HepG2 (cell line): ENCODE results near the gene PFAS. TPM values are rescaled to one million over a fixed set of nuclear protein-coding genes. Genes with fewer than 3 reads are reported as not detected.

ENCODE experiments used
- ATF5 ChIP-seq: sonication (generic); formaldehyde crosslinking; IDR thresholded peaks from 2 replicates; pipeline ENCODE4 v1.4.0; 2020; ENCODE audit warnings: mild to moderate bottlenecking, low read depth, missing genetic modification reagents
- BCLAF1 ChIP-seq: fragments of 450-650 bp; IDR thresholded peaks from 2 replicates; pipeline ENCODE4 v1.6.1; 2017; ENCODE audit warnings: mild to moderate bottlenecking
- CCAR2 ChIP-seq: fragments of 200-400 bp; formaldehyde crosslinking; optimal IDR thresholded peaks from 2 replicates; pipeline ENCODE3; 2018; ENCODE audit warnings: low read depth, mild to moderate bottlenecking, low read length, moderate library complexity
- CREM ChIP-seq, 2 experiments: sonication (generic) in 1 of 2; formaldehyde crosslinking in 1 of 2; IDR thresholded peaks; 2 replicates each; pipeline versions ENCODE4 v1.4.0 to v1.6.1; 2016 to 2020; ENCODE audit warnings: antibody characterized with exemption in 1 of 2, mild to moderate bottlenecking in 1 of 2, missing genetic modification reagents in 1 of 2
- IKZF4 ChIP-seq: sonication (generic); formaldehyde crosslinking; IDR thresholded peaks from 2 replicates; pipeline ENCODE4 v1.5.1; 2020; ENCODE audit warnings: borderline replicate concordance, mild to moderate bottlenecking, low read depth, missing genetic modification reagents; ENCODE audit errors: not compliant biosample characterization
- MAFF ChIP-seq: IDR thresholded peaks from 2 replicates; pipeline ENCODE4 v1.6.1; 2011; ENCODE audit warnings: low read depth, low read length, improper control_type of control experiment
- MIER2 ChIP-seq: IDR thresholded peaks from 2 replicates; pipeline ENCODE4 v1.6.1; 2016; ENCODE audit warnings: missing biosample characterization, missing genetic modification reagents
- SPEN ChIP-seq: sonication (generic); formaldehyde crosslinking; IDR thresholded peaks from 2 replicates; pipeline ENCODE4 v1.5.1; 2020; ENCODE audit warnings: low read depth, mild to moderate bottlenecking, missing genetic modification reagents
- ZKSCAN8 ChIP-seq: IDR thresholded peaks from 2 replicates; pipeline ENCODE4 v1.6.1; 2016; ENCODE audit warnings: borderline replicate concordance, missing genetic modification reagents, missing compliant biosample characterization
- ZNF350 ChIP-seq: sonication (generic); formaldehyde crosslinking; IDR thresholded peaks from 2 replicates; pipeline ENCODE4 v1.4.0; 2020; ENCODE audit warnings: mild to moderate bottlenecking, low read depth, missing genetic modification reagents, borderline replicate concordance
- ZNF607 ChIP-seq: sonication (generic); formaldehyde crosslinking; IDR thresholded peaks from 2 replicates; pipeline ENCODE4 v1.5.1; 2020; ENCODE audit warnings: missing genetic modification reagents, mild to moderate bottlenecking, borderline replicate concordance
- ZNF75D ChIP-seq: sonication (generic); formaldehyde crosslinking; IDR thresholded peaks from 2 replicates; pipeline ENCODE4 v1.8.1; 2023; ENCODE audit warnings: missing genetic modification reagents, mild to moderate bottlenecking, borderline replicate concordance
- ZNF839 ChIP-seq: sonication (generic); formaldehyde crosslinking; IDR thresholded peaks from 2 replicates; pipeline ENCODE4 v1.4.0; 2020; ENCODE audit warnings: missing genetic modification reagents, mild to moderate bottlenecking, borderline replicate concordance
- polyA plus RNA-seq, 8 experiments: library from polyadenylated mRNA; depleted of rRNA in 3 of 8; stranded (reverse) in 7 of 8; unstranded in 1 of 8; fragments of >200 nt; fragmentation: Illumina TruSeq in 4 of 8; extraction: Trizol in 4 of 8; gene quantifications; 2 replicates each; pipeline versions ENCODE4 v1.2.1 to v1.2.3, GENCODE V29; 2011 to 2016; ENCODE audit warnings: low read depth in 4 of 8, missing spikeins in 1 of 8, mixed read lengths in 1 of 8; ENCODE audit not compliant: insufficient read depth in 1 of 8
- total RNA-seq, 5 experiments: library from RNA; depleted of rRNA; stranded (reverse); fragments of >200 nt; fragmentation: Illumina TruSeq; extraction: Trizol; gene quantifications; 2 replicates each; pipeline ENCODE4 v1.2.3, GENCODE V29; 2016; ENCODE audit warnings: low read depth in 1 of 5
- TF ChIP-seq, protein P1 (sequence below): sonication (generic); formaldehyde crosslinking; IDR thresholded peaks from 2 replicates; pipeline ENCODE4 v1.4.0; 2020; ENCODE audit warnings: missing genetic modification reagents, borderline replicate concordance
- TF ChIP-seq, protein P2 (sequence below): sonication (generic); formaldehyde crosslinking; IDR thresholded peaks from 2 replicates; pipeline ENCODE4 v1.4.0; 2020; ENCODE audit warnings: missing genetic modification reagents
- TF ChIP-seq, protein P3 (sequence below): IDR thresholded peaks from 2 replicates; pipeline ENCODE4 v1.6.1; 2016; ENCODE audit warnings: low read depth, borderline replicate concordance
- TF ChIP-seq, protein P4 (sequence below): sonication (generic); formaldehyde crosslinking; IDR thresholded peaks from 2 replicates; pipeline ENCODE4 v1.4.0; 2020; ENCODE audit warnings: missing genetic modification reagents
- TF ChIP-seq, protein P5 (sequence below): sonication (generic); formaldehyde crosslinking; IDR thresholded peaks from 2 replicates; pipeline ENCODE4 v1.4.0; 2020; ENCODE audit warnings: mild to moderate bottlenecking, missing genetic modification reagents

Gene PFAS
- total and polyA plus RNA-seq, 2 of the 13 experiments (the other 11 are each of a cell fraction or from before 2014, with no cell fraction given): 49.4 to 58.2 TPM

- TF ChIP-seq ZNF75D (CRISPR knock-in tag) (no peak), BCLAF1 (no peak), ZNF607 (CRISPR knock-in tag) (no peak), SPEN (CRISPR knock-in tag) (no peak), ZNF839 (CRISPR knock-in tag) (no peak), MAFF (no peak), ATF5 (CRISPR knock-in tag) (no peak), MIER2 (0 out of 2 replicates have a peak, but pooled peaks have one; percentile 30), CREM (IDR thresholded peaks at IDR 0.05) (peak; percentile 80), CREM (CRISPR knock-in tag; IDR thresholded peaks at IDR 0.05) (no peak), CCAR2 (no peak), IKZF4 (CRISPR knock-in tag) (no peak), ZKSCAN8 (CRISPR knock-in tag) (0 out of 2 replicates have a peak, but pooled peaks have one; percentile 21), ZNF350 (CRISPR knock-in tag) (no peak)
- TF ChIP-seq, protein P1, sequence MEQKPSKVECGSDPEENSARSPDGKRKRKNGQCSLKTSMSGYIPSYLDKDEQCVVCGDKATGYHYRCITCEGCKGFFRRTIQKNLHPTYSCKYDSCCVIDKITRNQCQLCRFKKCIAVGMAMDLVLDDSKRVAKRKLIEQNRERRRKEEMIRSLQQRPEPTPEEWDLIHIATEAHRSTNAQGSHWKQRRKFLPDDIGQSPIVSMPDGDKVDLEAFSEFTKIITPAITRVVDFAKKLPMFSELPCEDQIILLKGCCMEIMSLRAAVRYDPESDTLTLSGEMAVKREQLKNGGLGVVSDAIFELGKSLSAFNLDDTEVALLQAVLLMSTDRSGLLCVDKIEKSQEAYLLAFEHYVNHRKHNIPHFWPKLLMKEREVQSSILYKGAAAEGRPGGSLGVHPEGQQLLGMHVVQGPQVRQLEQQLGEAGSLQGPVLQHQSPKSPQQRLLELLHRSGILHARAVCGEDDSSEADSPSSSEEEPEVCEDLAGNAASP: no peak; the same call in 1 of the 2 replicates
- TF ChIP-seq, protein P2, sequence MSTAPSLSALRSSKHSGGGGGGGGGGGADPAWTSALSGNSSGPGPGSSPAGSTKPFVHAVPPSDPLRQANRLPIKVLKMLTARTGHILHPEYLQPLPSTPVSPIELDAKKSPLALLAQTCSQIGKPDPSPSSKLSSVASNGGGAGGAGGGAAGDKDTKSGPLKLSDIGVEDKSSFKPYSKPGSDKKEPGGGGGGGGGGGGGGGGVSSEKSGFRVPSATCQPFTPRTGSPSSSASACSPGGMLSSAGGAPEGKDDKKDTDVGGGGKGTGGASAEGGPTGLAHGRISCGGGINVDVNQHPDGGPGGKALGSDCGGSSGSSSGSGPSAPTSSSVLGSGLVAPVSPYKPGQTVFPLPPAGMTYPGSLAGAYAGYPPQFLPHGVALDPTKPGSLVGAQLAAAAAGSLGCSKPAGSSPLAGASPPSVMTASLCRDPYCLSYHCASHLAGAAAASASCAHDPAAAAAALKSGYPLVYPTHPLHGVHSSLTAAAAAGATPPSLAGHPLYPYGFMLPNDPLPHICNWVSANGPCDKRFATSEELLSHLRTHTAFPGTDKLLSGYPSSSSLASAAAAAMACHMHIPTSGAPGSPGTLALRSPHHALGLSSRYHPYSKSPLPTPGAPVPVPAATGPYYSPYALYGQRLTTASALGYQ (CRISPR knock-in tag): peak; percentile 81; the same call in 1 of the 2 replicates
- TF ChIP-seq, protein P3, sequence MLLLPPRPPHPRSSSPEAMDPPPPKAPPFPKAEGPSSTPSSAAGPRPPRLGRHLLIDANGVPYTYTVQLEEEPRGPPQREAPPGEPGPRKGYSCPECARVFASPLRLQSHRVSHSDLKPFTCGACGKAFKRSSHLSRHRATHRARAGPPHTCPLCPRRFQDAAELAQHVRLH (CRISPR knock-in tag): no peak; the same call in 1 of the 2 replicates
- TF ChIP-seq, protein P4, sequence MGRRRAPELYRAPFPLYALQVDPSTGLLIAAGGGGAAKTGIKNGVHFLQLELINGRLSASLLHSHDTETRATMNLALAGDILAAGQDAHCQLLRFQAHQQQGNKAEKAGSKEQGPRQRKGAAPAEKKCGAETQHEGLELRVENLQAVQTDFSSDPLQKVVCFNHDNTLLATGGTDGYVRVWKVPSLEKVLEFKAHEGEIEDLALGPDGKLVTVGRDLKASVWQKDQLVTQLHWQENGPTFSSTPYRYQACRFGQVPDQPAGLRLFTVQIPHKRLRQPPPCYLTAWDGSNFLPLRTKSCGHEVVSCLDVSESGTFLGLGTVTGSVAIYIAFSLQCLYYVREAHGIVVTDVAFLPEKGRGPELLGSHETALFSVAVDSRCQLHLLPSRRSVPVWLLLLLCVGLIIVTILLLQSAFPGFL (CRISPR knock-in tag): no peak
- TF ChIP-seq, protein P5, sequence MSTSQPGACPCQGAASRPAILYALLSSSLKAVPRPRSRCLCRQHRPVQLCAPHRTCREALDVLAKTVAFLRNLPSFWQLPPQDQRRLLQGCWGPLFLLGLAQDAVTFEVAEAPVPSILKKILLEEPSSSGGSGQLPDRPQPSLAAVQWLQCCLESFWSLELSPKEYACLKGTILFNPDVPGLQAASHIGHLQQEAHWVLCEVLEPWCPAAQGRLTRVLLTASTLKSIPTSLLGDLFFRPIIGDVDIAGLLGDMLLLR (CRISPR knock-in tag): no peak
These were observed 24.9 kb downstream of the PFAS start (continued) for GRCh38 chr17:8273884-8274444.
